B cell (primary cell): Measurements from ENCODE around the gene TEX50. TPM values are rescaled to one million over a fixed set of nuclear protein-coding genes. Genes with fewer than 3 reads are reported as not detected.

Source experiments
- ATAC-seq: fragments of 200-7000 bp; cut with Tn5 transposase; one replicate; pipeline ENCODE4 v1.10.0; 2021; ENCODE audit warnings: low read depth, mild to moderate bottlenecking, moderate number of reproducible peaks, moderate library complexity
- CTCF ChIA-PET: fragments of 350-600 bp; sonication (Branson Sonifier 250); formaldehyde crosslinking; loops from one replicate; lab custom pipeline; 2021; ENCODE audit warnings: antibody characterized with exemption, inconsistent platforms; lab: Charles Lee
- POLR2A ChIA-PET: fragments of 350-600 bp; sonication (Branson Sonifier 250); formaldehyde crosslinking; loops from one replicate; lab custom pipeline; 2021; ENCODE audit warnings: antibody characterized with exemption; lab: Charles Lee
- DNase-seq: peaks from one replicate; pipeline ENCODE4 v3.0.0; 2013
- H2AFZ ChIP-seq: 2 replicates; pipeline ENCODE4 v1.6.1; 2012; ENCODE audit warnings: mild to moderate bottlenecking, low read depth, low read length; ENCODE audit not compliant: insufficient read depth, poor library complexity, severe bottlenecking
- H3K27ac ChIP-seq, 2 donors: 1 replicate in 1 of 2; 2 replicates in 1 of 2; pipeline ENCODE4 v1.5.1; 2012 to 2013; ENCODE audit warnings: low read length in 2 of 2, mild to moderate bottlenecking in 2 of 2, moderate library complexity in 1 of 2
- H3K27me3 ChIP-seq, 4 experiments: fragments of 200-600 bp in 1 of 4; sonication (generic) in 1 of 4; replicated peaks in 1 of 4; 1 replicate in 2 of 4; 2 replicates in 2 of 4; pipeline versions ENCODE4 v1.6.1 to v1.7.0; 2013 to 2016; ENCODE audit warnings: low read length in 3 of 4, mild to moderate bottlenecking in 2 of 4, mixed read lengths in 1 of 4, moderate library complexity in 1 of 4; ENCODE audit not compliant: insufficient read depth in 4 of 4, control insufficient read depth in 3 of 4; ENCODE audit errors: control extremely low read depth in 1 of 4
- H3K36me3 ChIP-seq, 2 experiments: replicated peaks in 1 of 2; 1 replicate in 1 of 2; 2 replicates in 1 of 2; pipeline versions ENCODE4 v1.6.1 to v1.7.1; 2013; ENCODE audit warnings: low read length in 1 of 2; ENCODE audit not compliant: insufficient read depth in 2 of 2, control insufficient read depth in 1 of 2; ENCODE audit errors: control extremely low read depth in 1 of 2, extremely low read depth in 1 of 2
- H3K4me1 ChIP-seq, 2 donors: fragments of 200-600 bp in 1 of 2; sonication (generic) in 1 of 2; 1 replicate in 1 of 2; 2 replicates in 1 of 2; pipeline versions ENCODE4 v1.5.1 to v1.6.1; 2013 to 2017; ENCODE audit warnings: low read length in 2 of 2; ENCODE audit not compliant: control insufficient read depth in 2 of 2, insufficient read depth in 2 of 2
- H3K4me2 ChIP-seq: replicated peaks from 2 replicates; pipeline ENCODE3; 2012; ENCODE audit warnings: mild to moderate bottlenecking, low read depth, low read length; ENCODE audit not compliant: poor library complexity, severe bottlenecking
- H3K4me3 ChIP-seq, 5 experiments: fragments of 200-600 bp in 1 of 5; sonication (generic) in 1 of 5; 1 replicate in 3 of 5; 2 replicates in 2 of 5; pipeline versions ENCODE4 v1.5.1 to v1.7.0; 2011 to 2016; ENCODE audit warnings: low read length in 4 of 5, mild to moderate bottlenecking in 4 of 5, low read depth in 2 of 5, control low read depth in 1 of 5, moderate library complexity in 1 of 5; ENCODE audit not compliant: insufficient read depth in 1 of 5; ENCODE audit errors: control extremely low read depth in 1 of 5, extremely low read depth in 1 of 5
- H3K79me2 ChIP-seq: fragments of 200-600 bp; sonication (generic); one replicate; pipeline ENCODE4 v1.6.0; 2016; ENCODE audit warnings: low read length; ENCODE audit not compliant: control insufficient read depth, insufficient read depth
- H3K9ac ChIP-seq: fragments of 200-600 bp; sonication (generic); 2 replicates; pipeline ENCODE4 v1.6.1; 2017; ENCODE audit warnings: mild to moderate bottlenecking, low read length, moderate library complexity
- H3K9me3 ChIP-seq, 3 donors: one replicate each; pipeline versions ENCODE4 v1.6.1 to v1.7.1; 2013; ENCODE audit warnings: low read length in 2 of 3; ENCODE audit not compliant: control insufficient read depth in 2 of 3, insufficient read depth in 1 of 3; ENCODE audit errors: control extremely low read depth in 1 of 3
- H4K20me1 ChIP-seq: 2 replicates; pipeline ENCODE4 v1.6.0; 2012; ENCODE audit warnings: mild to moderate bottlenecking, low read length; ENCODE audit not compliant: insufficient read depth, control insufficient read depth, poor library complexity, severe bottlenecking
- H3K27ac Mint-ChIP-seq: one replicate; pipeline ENCODE4 v1.8.0; 2021; ENCODE audit warnings: mixed read lengths
- H3K27me3 Mint-ChIP-seq: one replicate; pipeline ENCODE4 v1.8.0; 2021; ENCODE audit warnings: mixed read lengths
- H3K4me1 Mint-ChIP-seq: one replicate; pipeline ENCODE4 v1.8.0; 2021; ENCODE audit warnings: mixed read lengths
- H3K4me3 Mint-ChIP-seq: one replicate; pipeline ENCODE4 v1.8.0; 2021; ENCODE audit warnings: mixed read lengths
- H3K9me3 Mint-ChIP-seq: one replicate; pipeline ENCODE4 v1.8.0; 2022; ENCODE audit warnings: mixed read lengths; ENCODE audit not compliant: insufficient read depth
- EZH2 ChIP-seq: IDR thresholded peaks from 2 replicates; pipeline ENCODE4 v1.6.1; 2012; ENCODE audit warnings: borderline replicate concordance, low read depth, mild to moderate bottlenecking, moderate library complexity, low read length; ENCODE audit not compliant: insufficient read depth, poor library complexity, severe bottlenecking
- WGBS: methylation state at CpG from one replicate; pipeline ENCODE4 v1.1.5; 2013; ENCODE audit warnings: missing lambda C conversion rate; ENCODE audit not compliant: insufficient coverage; 5-methylcytosine and 5-hydroxymethylcytosine counted together
- intact Hi-C: fragments of 100-400 bp; cut with micrococcal nuclease; formaldehyde crosslinking; loops from one replicate; pipeline ENCODE4 v1.10.0; 2022
- polyA plus RNA-seq: library from polyadenylated mRNA; depleted of rRNA; stranded (reverse); fragments of >200 nt; gene quantifications from 2 replicates; pipeline ENCODE4 v1.2.3, GENCODE V29; 2012
- total RNA-seq, 2 donors: library from RNA; stranded (reverse); fragments of 120-200 nt in 1 of 2; gene quantifications; 1 replicate in 1 of 2; 2 replicates in 1 of 2; pipeline versions ENCODE4 v1.2.3 to v1.2.4, GENCODE V29; 2013 to 2022
- TF ChIP-seq, protein P1 (sequence below): fragments of 200-600 bp; IDR thresholded peaks from one replicate; pipeline ENCODE4 v1.8.0; 2022; ENCODE audit warnings: antibody characterized with exemption, mild to moderate bottlenecking

TEX50 gene
- total and polyA plus RNA-seq, 2 donors (not counting 1 experiment from before 2014, with no cell fraction given): not detected

DNA sequence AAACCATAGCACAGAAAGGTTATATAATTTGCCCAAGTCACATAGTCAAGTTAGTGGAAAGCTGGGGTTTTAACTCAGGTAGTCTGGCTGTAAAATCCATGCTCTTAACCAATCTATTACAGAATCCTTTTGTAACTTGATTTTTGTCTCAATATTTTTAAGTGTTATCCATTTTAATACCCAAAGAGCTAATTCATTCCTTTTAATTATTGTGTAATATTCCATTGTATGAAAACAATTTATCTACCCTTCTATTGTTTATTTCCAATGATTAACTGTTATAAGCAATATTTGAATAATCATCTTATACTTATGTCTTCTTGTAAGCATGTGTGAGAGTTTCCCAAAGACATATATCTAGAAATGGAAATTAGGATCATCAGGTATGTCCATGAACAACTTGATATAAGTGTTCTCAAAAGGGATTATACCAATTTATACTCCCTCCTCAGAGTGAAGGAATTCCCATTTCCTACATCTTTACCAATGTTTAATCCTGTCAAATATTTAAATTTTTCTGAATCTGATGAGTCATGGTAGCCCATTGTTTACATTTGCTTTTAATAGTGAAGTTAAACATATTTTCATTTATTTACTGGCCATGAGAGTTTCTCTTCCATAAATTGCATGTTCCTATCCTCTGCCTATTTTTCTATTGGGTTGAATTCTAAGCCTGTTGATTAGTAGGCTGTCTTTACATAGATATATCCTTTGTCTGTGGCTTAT lies 13.9 kb downstream of the TEX50 start:
- Histone ChIP-seq H3K4me1 (no peaks in the 10 kb centered on the region), H3K79me2 (no peaks in the 10 kb centered on the region), H3K36me3 (no peaks in the 10 kb centered on the region), H4K20me1 (no peaks in the 10 kb centered on the region), H3K9ac (no peak overlapping the region), H3K9me3 (no peaks in the 10 kb centered on the region), H3K27ac (no peak overlapping the region), H3K4me3 (no peak overlapping the region), H3K4me2 (no peak overlapping the region), H3K27me3 (no peaks in the 10 kb centered on the region), H2AFZ (no peak overlapping the region)
- Mint-ChIP-seq H3K4me1 (no peaks in the 10 kb centered on the region), H3K9me3 (peaks cover 3% of the 10 kb centered on the region), H3K27ac (no peak overlapping the region), H3K27me3 (peaks cover 11% of the 10 kb centered on the region), H3K4me3 (no peak overlapping the region)
- no peak for TF ChIP-seq EZH2
- TF ChIP-seq, protein P1, sequence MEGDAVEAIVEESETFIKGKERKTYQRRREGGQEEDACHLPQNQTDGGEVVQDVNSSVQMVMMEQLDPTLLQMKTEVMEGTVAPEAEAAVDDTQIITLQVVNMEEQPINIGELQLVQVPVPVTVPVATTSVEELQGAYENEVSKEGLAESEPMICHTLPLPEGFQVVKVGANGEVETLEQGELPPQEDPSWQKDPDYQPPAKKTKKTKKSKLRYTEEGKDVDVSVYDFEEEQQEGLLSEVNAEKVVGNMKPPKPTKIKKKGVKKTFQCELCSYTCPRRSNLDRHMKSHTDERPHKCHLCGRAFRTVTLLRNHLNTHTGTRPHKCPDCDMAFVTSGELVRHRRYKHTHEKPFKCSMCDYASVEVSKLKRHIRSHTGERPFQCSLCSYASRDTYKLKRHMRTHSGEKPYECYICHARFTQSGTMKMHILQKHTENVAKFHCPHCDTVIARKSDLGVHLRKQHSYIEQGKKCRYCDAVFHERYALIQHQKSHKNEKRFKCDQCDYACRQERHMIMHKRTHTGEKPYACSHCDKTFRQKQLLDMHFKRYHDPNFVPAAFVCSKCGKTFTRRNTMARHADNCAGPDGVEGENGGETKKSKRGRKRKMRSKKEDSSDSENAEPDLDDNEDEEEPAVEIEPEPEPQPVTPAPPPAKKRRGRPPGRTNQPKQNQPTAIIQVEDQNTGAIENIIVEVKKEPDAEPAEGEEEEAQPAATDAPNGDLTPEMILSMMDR: no peak
- ATAC-seq (no peak), DNase-seq (no peak)
- ChIA-PET POLR2A (no interaction called here), CTCF (no interaction called here)
- intact Hi-C loops: no loop called here

DNA sequence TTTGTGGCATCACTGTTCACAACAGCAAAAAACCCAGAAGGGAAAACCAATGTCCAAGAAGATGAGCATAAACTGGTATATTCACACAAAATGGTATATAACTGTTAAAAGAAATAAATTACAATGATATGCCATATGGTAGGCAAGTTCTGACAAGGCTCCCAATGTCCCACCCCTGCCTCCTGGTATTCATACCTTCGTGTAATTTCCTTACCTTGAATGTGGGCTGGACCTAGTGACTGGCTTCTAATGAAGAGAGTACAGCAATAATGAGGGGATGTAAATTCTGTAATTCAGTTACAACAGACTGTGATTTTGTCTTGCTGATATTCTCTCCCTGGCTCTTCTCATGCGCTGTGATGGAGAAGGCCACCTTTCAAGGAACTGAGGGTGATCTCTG lies 25.2 kb downstream of the TEX50 start:
- no peak overlapping the region for H2AFZ ChIP-seq

More for the DNA sequence above, 25.2 kb downstream of the TEX50 start:
- no peak for ATAC-seq
- Mint-ChIP-seq H3K4me3 (no peak overlapping the region), H3K4me1 (no peaks in the 10 kb centered on the region), H3K27ac (no peak overlapping the region), H3K9me3 (no peaks in the 10 kb centered on the region), H3K27me3 (peaks cover 14% of the 10 kb centered on the region)
- ChIA-PET CTCF (no interaction called here), POLR2A (no interaction called here)
- Histone ChIP-seq H3K4me3 (no peak overlapping the region), H3K79me2 (no peaks in the 10 kb centered on the region), H3K27me3 (peaks cover 0 to 8% (median 3%) of the 10 kb centered on the region in 4 experiments), H3K4me1 (no peaks in the 10 kb centered on the region), H3K9ac (no peak overlapping the region), H3K36me3 (no peaks in the 10 kb centered on the region), H3K4me2 (no peak overlapping the region), H4K20me1 (no peaks in the 10 kb centered on the region), H3K9me3 (peaks cover 0 to 8% (median 0%) of the 10 kb centered on the region in 3 donors), H3K27ac (no peak overlapping the region)
- intact Hi-C loops: no loop called here
- 100% methylated on average over 1 of the region's 2 CpGs for WGBS
- TF ChIP-seq EZH2: no peak
- no peak for DNase-seq
